Fibroblast of mammary gland (primary cell): Measurements from ENCODE around the gene GHR.

ENCODE experiments used
- DNase-seq: peaks from one replicate; pipeline ENCODE4 v3.0.0-alpha.2; 2010; ENCODE audit warnings: low read depth
- H3K4me3 ChIP-seq: 2 replicates; pipeline ENCODE4 v1.5.1; 2011; ENCODE audit warnings: low read depth, mild to moderate bottlenecking, low read length, moderate library complexity; ENCODE audit not compliant: control insufficient read depth
- CTCF ChIP-seq: conservative IDR thresholded peaks from 2 replicates; pipeline ENCODE4 v1.5.1; 2011; ENCODE audit warnings: low read depth, low read length, inconsistent platforms; ENCODE audit not compliant: control insufficient read depth, insufficient read depth

The GHR gene

DNA sequence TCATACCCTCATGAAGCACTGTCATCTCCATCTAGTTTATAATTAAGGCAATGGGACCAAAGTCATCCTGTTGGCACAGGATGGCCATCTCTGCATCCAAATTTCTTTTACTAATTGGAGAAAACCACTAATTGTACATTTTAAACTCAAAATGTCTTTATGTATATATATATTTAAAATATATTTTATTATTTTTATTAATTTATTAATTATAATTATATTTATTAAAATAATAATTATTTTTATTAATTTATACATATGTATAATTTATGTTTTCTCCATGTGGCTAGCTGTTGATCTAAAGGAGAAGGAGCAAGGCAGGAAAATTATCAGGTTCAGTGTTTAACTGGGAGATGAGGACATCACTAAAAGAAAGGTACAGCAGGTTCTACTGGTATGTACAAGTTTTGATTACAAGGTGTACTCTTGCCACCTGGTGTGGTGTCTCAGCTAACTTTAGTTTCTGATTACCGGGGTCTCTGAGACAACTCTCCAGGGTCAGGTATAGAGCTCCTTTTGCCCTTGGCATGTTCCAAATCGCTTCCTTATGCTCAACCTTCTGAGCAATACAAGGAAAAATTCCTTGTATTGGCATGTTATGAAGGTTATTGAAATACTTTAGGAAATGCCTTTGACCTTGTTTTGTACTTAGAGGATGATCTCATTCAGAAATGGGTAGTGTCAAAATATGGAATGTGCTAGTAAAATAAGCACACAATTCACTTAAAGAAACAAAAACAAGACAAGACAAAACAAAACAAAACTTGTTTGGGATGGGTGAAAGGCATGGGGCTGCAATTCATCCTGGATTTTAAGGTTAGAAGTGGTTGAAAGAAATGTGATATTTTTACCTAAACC, 79.6 kb downstream of the GHR start:
- H3K4me3 ChIP-seq = no peak overlapping the region
- TF ChIP-seq CTCF = no peak
- DNase-seq = peak; percentile 11

GRCh38 chr5:42506662-42507061, 83.4 kb downstream of the GHR start:
- TF ChIP-seq CTCF = no peak
- H3K4me3 ChIP-seq = no peak overlapping the region
- no peak for DNase-seq

GRCh38 chr5:42507451-42508097, 84.3 kb downstream of the GHR start:
- no peak overlapping the region for H3K4me3 ChIP-seq
- TF ChIP-seq CTCF = no peak
- no peak for DNase-seq

GRCh38 chr5:42513246-42513645, 90.0 kb downstream of the GHR start:
- H3K4me3 ChIP-seq = no peak overlapping the region
- no peak for TF ChIP-seq CTCF
- no peak for DNase-seq

GRCh38 chr5:42514754-42515153, 91.5 kb downstream of the GHR start:
- TF ChIP-seq CTCF = no peak
- no peak for DNase-seq
- no peak overlapping the region for H3K4me3 ChIP-seq

DNA sequence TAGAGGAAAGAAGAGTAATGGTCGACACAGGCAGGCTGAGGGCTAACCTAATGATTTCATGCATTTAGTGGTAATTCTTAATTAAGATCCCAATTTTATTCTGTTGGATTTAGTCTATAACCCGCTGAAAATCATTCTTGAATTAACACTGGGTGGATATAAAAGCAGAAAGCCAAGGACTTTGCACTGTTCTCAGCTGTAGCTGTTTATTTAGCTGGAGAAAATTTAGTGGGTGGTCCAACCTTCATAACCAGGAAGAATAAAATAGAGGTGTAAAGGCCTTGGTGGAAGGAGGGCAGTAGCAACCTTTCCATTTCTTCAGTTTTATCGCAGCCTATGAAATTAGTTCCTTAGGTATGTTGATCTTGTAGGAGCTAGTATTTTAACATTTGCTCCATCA, 92.3 kb downstream of the GHR start:
- H3K4me3 ChIP-seq = no peak overlapping the region
- no peak for DNase-seq
- no peak for TF ChIP-seq CTCF
